Measurements from ENCODE around the gene PNN.
"Not testable (repeated sequence)": the region's sequence is repeated elsewhere in the genome, so short reads cannot be mapped to it uniquely, and the experiment has no call there.

Gene PNN

GRCh38 chr14:39212034-39212433 is 37.0 kb downstream of the PNN start:
- TF ChIP-seq, protein P1, sequence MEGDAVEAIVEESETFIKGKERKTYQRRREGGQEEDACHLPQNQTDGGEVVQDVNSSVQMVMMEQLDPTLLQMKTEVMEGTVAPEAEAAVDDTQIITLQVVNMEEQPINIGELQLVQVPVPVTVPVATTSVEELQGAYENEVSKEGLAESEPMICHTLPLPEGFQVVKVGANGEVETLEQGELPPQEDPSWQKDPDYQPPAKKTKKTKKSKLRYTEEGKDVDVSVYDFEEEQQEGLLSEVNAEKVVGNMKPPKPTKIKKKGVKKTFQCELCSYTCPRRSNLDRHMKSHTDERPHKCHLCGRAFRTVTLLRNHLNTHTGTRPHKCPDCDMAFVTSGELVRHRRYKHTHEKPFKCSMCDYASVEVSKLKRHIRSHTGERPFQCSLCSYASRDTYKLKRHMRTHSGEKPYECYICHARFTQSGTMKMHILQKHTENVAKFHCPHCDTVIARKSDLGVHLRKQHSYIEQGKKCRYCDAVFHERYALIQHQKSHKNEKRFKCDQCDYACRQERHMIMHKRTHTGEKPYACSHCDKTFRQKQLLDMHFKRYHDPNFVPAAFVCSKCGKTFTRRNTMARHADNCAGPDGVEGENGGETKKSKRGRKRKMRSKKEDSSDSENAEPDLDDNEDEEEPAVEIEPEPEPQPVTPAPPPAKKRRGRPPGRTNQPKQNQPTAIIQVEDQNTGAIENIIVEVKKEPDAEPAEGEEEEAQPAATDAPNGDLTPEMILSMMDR (IDR thresholded peaks at IDR 0.05; ENCODE audit: poor library complexity, severe bottlenecking), result no peak
- H3K27me3 ChIP-seq (ENCODE audit: insufficient read depth, poor library complexity, severe bottlenecking), result no peaks in the 10 kb centered on the region
- H3K36me3 ChIP-seq (ENCODE audit: low read depth), result no peaks in the 10 kb centered on the region
- H3K9me3 ChIP-seq (ENCODE audit: severe bottlenecking), result no peaks in the 10 kb centered on the region
- DNase-seq (ENCODE audit: low spot score) (no peak), ATAC-seq (ENCODE audit: low read depth) (peak; percentile 90)
- no peak overlapping the region for H3K4me3 ChIP-seq (ENCODE audit: severe bottlenecking)
- H3K4me1 ChIP-seq (ENCODE audit: insufficient read depth, poor library complexity, severe bottlenecking), result peaks cover 9% of the 10 kb centered on the region
- no peak overlapping the region for H3K27ac ChIP-seq (ENCODE audit: poor library complexity, severe bottlenecking)

DNA sequence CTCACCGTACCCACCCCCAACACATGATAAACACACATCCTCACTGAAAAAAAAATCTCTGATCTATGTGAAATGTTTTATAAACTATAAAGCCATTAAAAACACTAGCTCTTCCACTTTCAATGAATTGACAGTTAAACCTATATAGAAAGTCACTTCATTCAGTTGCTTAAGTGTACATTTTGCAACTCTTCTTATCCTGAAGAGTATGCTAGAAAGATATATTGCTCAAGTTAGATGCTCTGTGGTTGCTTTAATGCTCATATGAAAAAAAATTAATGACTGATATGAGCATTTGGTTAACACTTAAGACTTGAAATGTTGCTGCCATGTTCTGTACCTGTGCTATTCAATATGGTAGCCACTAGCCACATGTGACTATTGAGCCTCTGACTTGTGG is 37.6 kb downstream of the PNN start:
- H3K27ac ChIP-seq (ENCODE audit: poor library complexity, severe bottlenecking), result no peak overlapping the region
- DNase-seq (ENCODE audit: low spot score) (no peak), ATAC-seq (ENCODE audit: low read depth) (no peak)
- H3K4me1 ChIP-seq (ENCODE audit: insufficient read depth, poor library complexity, severe bottlenecking), result peaks cover 15% of the 10 kb centered on the region
- TF ChIP-seq, protein P1 (IDR thresholded peaks at IDR 0.05; ENCODE audit: poor library complexity, severe bottlenecking), result no peak
- H3K4me3 ChIP-seq (ENCODE audit: severe bottlenecking), result no peak overlapping the region
- H3K36me3 ChIP-seq (ENCODE audit: low read depth), result no peaks in the 10 kb centered on the region
- no peaks in the 10 kb centered on the region for H3K27me3 ChIP-seq (ENCODE audit: insufficient read depth, poor library complexity, severe bottlenecking)
- H3K9me3 ChIP-seq (ENCODE audit: severe bottlenecking), result no peaks in the 10 kb centered on the region

- Histone ChIP-seq H3K27ac (ENCODE audit: poor library complexity, severe bottlenecking) (peak overlapping the region; percentile 57), H3K27me3 (ENCODE audit: insufficient read depth, poor library complexity, severe bottlenecking) (no peaks in the 10 kb centered on the region)
Observed at GRCh38 chr14:39217214-39217879, 42.3 kb downstream of the PNN start.

DNA sequence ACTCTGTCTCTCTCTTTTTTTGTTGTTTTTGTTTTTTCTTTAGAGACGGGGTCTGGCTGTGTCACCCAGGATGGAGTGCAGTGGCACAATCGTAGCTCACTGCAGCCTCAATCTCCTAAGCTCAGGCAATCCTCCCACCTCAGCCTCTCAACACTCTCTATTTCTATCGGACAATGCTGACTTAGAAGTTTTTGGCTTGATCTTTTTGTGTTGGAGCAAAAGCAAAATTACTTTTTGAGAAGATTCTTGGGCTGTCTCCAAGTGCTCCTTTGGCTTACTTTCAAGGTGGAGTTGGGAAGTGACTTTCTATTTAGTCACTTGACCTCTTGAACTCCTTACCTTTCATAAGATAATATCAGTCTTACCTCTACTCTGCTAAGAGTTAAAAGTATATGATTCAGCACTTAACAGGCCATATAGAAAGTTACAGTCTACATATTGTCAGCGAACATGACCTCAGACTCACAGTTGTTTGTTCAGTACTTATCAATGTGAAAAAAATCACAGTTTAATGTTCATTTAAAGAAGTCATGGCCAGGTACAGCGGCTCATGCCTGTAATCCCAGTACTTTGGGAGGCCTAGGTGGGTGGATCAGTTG is 43.2 kb downstream of the PNN start:
- Histone ChIP-seq H3K4me3 (ENCODE audit: severe bottlenecking) (no peak overlapping the region), H3K36me3 (ENCODE audit: low read depth) (no peaks in the 10 kb centered on the region), H3K9me3 (ENCODE audit: severe bottlenecking) (no peaks in the 10 kb centered on the region), H3K4me1 (ENCODE audit: insufficient read depth, poor library complexity, severe bottlenecking) (peaks cover 25% of the 10 kb centered on the region), H3K27me3 (ENCODE audit: insufficient read depth, poor library complexity, severe bottlenecking) (no peaks in the 10 kb centered on the region), H3K27ac (ENCODE audit: poor library complexity, severe bottlenecking) (peak overlapping the region; percentile 57)
- no peak for DNase-seq (ENCODE audit: low spot score)
- peak; percentile 94 for ATAC-seq (ENCODE audit: low read depth)
- TF ChIP-seq, protein P1 (IDR thresholded peaks at IDR 0.05; ENCODE audit: poor library complexity, severe bottlenecking), result no peak

More at GRCh38 chr14:39217214-39217879, 42.3 kb downstream of the PNN start:
- ATAC-seq (ENCODE audit: low read depth) (peak; percentile 60), DNase-seq (ENCODE audit: low spot score) (no peak)
- Histone ChIP-seq H3K36me3 (ENCODE audit: low read depth) (no peaks in the 10 kb centered on the region), H3K4me1 (ENCODE audit: insufficient read depth, poor library complexity, severe bottlenecking) (peaks cover 26% of the 10 kb centered on the region), H3K9me3 (ENCODE audit: severe bottlenecking) (no peaks in the 10 kb centered on the region), H3K4me3 (ENCODE audit: severe bottlenecking) (no peak overlapping the region)
- TF ChIP-seq, protein P1 (IDR thresholded peaks at IDR 0.05; ENCODE audit: poor library complexity, severe bottlenecking), result no peak

- H3K9me3 ChIP-seq (ENCODE audit: severe bottlenecking), result no peaks in the 10 kb centered on the region
- no peak for DNase-seq (ENCODE audit: low spot score)
- H3K36me3 ChIP-seq (ENCODE audit: low read depth), result no peaks in the 10 kb centered on the region
- no peak overlapping the region for H3K4me3 ChIP-seq (ENCODE audit: severe bottlenecking)
- ATAC-seq (ENCODE audit: low read depth), result no peak
- peaks cover 25% of the 10 kb centered on the region for H3K4me1 ChIP-seq (ENCODE audit: insufficient read depth, poor library complexity, severe bottlenecking)
- H3K27me3 ChIP-seq (ENCODE audit: insufficient read depth, poor library complexity, severe bottlenecking), result no peaks in the 10 kb centered on the region
- peak overlapping the region; percentile 57 for H3K27ac ChIP-seq (ENCODE audit: poor library complexity, severe bottlenecking)
- TF ChIP-seq, protein P1 (IDR thresholded peaks at IDR 0.05; ENCODE audit: poor library complexity, severe bottlenecking), result no peak
Observed at GRCh38 chr14:39219075-39219499, 44.0 kb downstream of the PNN start.

DNA sequence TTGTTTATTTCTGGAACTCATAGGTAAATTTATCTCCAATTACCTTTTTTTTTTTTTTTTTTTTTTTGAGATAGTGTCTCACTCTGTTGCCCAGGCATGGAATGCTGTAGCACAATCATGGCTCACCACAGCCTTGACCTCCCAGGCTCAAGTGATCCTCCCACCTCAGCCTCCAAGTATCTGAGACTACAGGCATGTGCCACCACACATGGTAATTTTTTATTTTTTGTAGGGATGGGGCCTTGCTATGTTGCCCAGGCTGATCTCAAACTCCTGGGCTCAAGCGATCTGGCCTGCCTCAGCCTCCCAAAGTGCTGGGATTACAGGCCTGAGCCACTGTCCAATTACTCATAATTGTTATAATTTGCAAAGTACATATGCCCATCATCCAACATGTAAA is 45.4 kb downstream of the PNN start:
- not testable (repeated sequence) for H3K36me3 ChIP-seq (ENCODE audit: low read depth); ATAC-seq (ENCODE audit: low read depth); DNase-seq (ENCODE audit: low spot score)

More for the DNA sequence above, 45.4 kb downstream of the PNN start:
- not testable (repeated sequence) for H3K9me3 ChIP-seq (ENCODE audit: severe bottlenecking); H3K27ac ChIP-seq (ENCODE audit: poor library complexity, severe bottlenecking); H3K4me3 ChIP-seq (ENCODE audit: severe bottlenecking); H3K27me3 ChIP-seq (ENCODE audit: insufficient read depth, poor library complexity, severe bottlenecking)
- peaks cover 25% of the 10 kb centered on the region for H3K4me1 ChIP-seq (ENCODE audit: insufficient read depth, poor library complexity, severe bottlenecking)

Data from RWPE2 (cell line).